Right lobe of liver (tissue), 4 donors: ENCODE data around the gene CCDC150.
"Not testable (repeated sequence)": the region's sequence is repeated elsewhere in the genome, so short reads cannot be mapped to it uniquely, and the experiment has no call there.

Source experiments
- POLR2A ChIP-seq: fragments of 450-650 bp; IDR thresholded peaks from one replicate; pipeline ENCODE4 v1.6.1; 2017; ENCODE audit warnings: antibody characterized with exemption, mild to moderate bottlenecking
- TF ChIP-seq, protein P1 (sequence below), 4 donors: fragments of 200-600 bp in 3 of 4; fragments of 450-650 bp in 1 of 4; IDR thresholded peaks; one replicate each; pipeline versions ENCODE4 v1.5.1 to v1.8.0; 2016 to 2022; ENCODE audit warnings: antibody characterized with exemption in 4 of 4, mild to moderate bottlenecking in 2 of 4
- donor health status: DM: no; HTN: no; CAD: no.
- donor health status: DM: no; HTN: no; CAD: no.
- donor health status: DM: no; HTN: yes; CAD: no.

DNA sequence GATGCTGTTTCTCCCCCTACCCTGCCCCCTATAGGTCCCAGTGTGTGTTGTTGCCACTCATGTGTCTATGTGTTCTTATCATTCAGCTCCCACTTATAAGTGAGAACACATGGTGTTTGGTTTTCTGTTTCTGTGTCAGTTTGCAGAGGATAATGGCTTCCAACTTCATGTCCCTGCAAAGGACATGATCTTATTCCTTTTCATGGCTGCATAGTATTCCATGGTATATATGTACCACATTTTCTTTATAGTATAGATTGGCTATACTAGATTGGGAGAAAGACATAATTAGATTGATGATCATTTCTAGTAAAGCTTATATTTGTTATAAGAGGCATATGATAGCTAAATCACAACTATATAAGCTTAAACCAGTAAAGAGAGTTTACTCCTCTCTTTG lies 97.1 kb downstream of the CCDC150 start:
- TF ChIP-seq, protein P1, sequence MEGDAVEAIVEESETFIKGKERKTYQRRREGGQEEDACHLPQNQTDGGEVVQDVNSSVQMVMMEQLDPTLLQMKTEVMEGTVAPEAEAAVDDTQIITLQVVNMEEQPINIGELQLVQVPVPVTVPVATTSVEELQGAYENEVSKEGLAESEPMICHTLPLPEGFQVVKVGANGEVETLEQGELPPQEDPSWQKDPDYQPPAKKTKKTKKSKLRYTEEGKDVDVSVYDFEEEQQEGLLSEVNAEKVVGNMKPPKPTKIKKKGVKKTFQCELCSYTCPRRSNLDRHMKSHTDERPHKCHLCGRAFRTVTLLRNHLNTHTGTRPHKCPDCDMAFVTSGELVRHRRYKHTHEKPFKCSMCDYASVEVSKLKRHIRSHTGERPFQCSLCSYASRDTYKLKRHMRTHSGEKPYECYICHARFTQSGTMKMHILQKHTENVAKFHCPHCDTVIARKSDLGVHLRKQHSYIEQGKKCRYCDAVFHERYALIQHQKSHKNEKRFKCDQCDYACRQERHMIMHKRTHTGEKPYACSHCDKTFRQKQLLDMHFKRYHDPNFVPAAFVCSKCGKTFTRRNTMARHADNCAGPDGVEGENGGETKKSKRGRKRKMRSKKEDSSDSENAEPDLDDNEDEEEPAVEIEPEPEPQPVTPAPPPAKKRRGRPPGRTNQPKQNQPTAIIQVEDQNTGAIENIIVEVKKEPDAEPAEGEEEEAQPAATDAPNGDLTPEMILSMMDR (IDR thresholded peaks at IDR 0.05): not testable (repeated sequence)
- not testable (repeated sequence) for TF ChIP-seq POLR2A
